ENCODE data around the gene IMMP2L.

DNA sequence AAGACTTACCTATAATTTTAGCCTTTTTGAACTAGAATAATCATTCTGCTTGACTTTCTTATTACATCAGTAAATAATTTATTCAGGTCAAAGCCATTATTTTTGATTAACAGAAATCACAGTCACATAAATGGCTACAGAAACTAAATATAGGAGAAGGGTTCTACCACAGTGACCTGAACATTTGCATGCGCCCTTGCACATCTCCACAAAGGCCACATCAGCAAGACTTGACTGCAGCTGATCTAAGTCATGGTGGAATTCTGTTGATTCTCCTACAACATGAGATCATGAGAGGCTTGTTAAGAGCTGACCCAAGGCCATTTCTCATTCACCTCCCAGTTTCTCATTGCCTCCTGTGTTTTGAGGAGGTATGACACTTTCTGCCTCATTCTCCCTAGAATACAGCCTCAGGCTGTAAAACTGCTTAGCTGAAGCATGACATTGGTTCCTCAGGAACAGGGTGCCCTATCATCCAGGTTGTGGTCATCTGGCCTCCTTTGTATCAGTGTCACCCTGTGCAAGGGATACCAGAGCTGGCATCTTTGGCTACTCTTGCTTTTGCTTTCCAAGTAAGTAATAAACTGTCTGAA is 6.7 kb upstream of the IMMP2L start:
- TF ChIP-seq, protein P1, sequence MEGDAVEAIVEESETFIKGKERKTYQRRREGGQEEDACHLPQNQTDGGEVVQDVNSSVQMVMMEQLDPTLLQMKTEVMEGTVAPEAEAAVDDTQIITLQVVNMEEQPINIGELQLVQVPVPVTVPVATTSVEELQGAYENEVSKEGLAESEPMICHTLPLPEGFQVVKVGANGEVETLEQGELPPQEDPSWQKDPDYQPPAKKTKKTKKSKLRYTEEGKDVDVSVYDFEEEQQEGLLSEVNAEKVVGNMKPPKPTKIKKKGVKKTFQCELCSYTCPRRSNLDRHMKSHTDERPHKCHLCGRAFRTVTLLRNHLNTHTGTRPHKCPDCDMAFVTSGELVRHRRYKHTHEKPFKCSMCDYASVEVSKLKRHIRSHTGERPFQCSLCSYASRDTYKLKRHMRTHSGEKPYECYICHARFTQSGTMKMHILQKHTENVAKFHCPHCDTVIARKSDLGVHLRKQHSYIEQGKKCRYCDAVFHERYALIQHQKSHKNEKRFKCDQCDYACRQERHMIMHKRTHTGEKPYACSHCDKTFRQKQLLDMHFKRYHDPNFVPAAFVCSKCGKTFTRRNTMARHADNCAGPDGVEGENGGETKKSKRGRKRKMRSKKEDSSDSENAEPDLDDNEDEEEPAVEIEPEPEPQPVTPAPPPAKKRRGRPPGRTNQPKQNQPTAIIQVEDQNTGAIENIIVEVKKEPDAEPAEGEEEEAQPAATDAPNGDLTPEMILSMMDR (IDR thresholded peaks at IDR 0.05; ENCODE audit: extremely low read depth in 1 of 2, insufficient read depth in 1 of 2, low read depth in 1 of 2, low read length in 2 of 2) = no peak
- TF ChIP-seq MYC (IDR thresholded peaks at IDR 0.05; ENCODE audit: low read depth, low read length) (no peak), POLR2A (IDR thresholded peaks at IDR 0.05; ENCODE audit: low read depth, low read length) (no peak), EZH2 (IDR thresholded peaks at IDR 0.05; ENCODE audit: borderline replicate concordance, low read depth, low read length, severe bottlenecking) (no peak), FOS (IDR thresholded peaks at IDR 0.05; ENCODE audit: borderline replicate concordance, insufficient read depth, low read length) (no peak)
